HG03469 (cell line): ENCODE data around the gene TACR2.

Experiments used
- ATAC-seq: cut with Tn5 transposase; IDR thresholded peaks from one replicate; pipeline ENCODE4 v1.9.1; 2021; ENCODE audit warnings: mild to moderate bottlenecking, moderate library complexity, moderate number of reproducible peaks; ENCODE audit not compliant: unreplicated experiment

TACR2 gene

DNA sequence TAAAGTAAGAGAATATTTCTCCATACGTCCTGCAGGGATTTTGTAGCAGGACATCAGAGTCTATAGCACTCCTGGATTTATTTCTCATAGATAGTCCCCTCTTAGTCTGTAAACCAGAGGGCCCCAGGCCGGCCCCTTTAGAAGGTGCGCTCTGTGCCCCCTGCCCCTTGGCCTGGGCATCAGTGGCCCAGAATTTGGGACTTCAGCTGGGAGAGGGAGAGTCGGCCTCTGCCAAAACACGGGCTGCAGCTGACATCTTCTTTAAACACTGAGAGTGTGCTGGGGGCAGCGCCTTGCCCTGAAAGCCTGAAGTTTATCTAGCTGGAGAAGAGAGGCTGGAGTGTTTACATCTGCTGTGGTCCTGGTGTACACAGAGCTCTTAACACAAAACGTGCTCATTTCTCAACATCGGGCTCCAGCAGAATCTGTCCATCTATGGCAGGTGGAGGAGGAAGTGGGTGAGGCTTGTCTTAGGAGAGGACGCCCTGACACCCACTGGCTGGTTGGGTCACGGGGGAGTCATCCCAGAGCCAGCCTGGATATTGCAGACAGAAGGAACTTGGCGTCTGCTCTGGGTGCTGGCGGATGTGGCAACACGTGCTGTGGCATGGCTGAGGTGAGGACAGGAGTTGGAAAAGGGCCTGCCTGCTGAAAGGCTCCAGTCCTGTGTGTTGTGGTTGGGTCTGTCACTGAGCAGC is 5.0 kb upstream of the TACR2 start:
- ATAC-seq, result no peak

DNA sequence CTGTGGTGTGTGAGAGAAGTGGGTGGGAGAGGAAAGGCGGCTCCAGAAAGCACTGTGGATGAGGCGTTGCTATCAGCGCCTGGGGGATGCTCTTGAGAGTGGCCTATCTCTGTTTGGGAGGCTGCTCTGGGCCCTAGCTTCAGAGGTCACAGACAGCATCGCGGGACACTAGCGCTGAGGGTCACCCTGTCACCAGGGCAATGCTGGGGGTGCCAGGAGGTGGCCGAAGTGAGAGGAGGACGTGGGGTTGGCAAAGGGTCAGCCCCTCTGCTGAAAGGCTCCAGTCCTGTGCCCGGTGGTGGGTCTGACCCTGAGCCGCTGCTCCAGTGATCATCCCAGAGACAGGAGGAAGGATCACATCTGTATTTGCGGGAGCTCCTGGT is 3.0 kb upstream of the TACR2 start:
- no peak for ATAC-seq

DNA sequence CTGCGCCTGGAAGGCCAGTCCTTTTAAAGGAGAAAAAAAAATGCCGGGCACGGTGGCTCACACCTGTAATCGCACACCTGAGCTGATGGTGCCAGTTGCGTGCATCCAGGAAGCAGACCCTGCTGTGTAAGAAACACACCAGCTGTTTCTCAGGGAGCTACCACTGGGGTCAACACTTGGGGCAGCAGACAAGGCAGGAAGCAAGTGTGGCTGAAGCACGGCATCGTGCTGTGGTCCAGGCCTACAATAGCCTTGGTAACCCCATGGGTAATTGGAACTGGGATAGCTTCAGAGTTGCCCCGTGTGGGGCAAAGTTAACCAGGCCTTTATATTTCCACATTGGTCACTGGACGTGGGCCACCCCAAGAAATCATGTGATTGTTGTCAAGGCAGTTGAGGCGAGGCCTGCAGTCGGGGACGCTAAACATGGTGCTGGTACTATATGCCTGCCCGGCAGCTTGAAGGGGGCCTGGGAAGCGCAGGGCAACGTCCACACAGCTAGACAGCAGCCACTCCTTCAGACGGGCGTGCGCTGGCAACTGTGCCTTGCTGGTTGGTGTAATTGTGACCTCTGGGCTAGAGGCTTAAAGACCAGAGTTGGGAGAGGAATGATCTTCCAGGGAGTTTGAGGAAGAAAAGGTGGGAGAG is 2.5 kb upstream of the TACR2 start:
- ATAC-seq, result no peak

DNA sequence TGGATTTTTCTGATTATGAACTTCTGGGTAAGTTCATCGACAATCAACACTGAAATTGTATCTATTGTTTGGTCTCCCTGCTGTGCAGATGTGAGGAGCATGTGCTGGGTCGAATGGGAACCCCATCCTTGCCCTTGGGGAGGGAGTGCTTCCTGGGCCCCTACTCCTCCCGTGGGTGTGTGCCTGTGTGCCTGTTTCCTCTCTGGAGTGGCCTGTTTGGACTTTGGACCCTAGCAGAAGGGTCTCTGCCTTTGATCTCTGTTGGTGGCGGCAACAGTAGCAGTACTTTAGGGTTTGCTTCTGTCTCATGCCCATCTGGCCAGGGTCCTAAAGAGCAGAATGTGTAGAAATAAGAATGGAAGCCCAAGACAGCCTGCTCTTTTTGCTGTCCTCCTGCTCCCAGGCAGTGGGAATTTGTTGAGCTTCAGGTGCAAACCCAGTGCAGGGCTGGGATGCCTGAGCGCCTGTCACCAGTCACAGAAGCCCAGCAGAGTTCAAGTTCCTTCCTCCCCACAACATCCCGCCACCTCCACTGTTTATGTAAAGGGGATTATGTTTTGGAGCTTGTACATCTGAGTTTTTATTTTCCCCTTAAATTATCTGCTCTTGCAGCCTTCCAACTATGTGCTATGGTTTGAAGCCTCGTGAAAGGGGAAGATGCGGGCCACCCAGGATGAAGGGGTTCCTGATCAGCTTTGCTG is 1.5 kb upstream of the TACR2 start:
- no peak for ATAC-seq

DNA sequence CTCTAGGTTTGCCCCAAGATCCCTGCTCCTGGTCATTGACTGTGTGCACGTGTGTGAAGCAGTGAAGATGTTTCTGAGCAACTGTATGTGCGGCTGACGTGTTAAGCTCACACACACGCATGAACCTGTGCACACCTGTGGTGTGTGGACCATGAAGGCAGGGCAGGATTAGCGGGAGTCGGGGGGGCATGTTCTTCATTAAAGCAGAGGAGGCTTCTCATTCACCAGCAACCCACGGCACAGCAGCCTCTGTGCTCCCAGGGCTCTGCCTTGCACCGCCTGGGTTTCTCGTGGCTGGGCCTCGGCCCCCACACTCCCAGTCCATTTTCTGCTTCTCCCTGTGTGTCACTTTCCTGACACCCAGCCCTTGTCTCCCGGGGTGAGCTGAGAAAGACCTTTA is 824 bp upstream of the TACR2 start:
- ATAC-seq, result no peak

DNA sequence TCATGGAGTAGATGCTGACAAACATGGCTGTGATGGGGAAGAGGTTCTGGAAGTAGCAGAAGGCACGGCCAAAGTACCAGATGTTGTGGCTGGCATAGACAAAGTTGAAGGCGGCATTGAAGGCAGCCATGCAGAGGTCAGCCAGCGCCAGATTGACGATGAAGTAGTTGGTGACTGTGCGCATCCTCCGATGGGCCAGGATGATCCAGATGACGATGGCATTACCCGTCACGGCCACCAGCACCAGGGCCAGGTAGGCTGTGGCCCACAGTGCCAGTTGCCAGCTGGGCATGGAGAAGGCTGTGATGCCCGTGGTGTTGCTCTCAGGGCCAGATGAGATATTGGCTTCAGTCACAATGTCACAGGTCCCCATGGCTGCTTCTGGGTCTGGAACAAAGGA is 767 bp downstream of the TACR2 start:
- no peak for ATAC-seq

DNA sequence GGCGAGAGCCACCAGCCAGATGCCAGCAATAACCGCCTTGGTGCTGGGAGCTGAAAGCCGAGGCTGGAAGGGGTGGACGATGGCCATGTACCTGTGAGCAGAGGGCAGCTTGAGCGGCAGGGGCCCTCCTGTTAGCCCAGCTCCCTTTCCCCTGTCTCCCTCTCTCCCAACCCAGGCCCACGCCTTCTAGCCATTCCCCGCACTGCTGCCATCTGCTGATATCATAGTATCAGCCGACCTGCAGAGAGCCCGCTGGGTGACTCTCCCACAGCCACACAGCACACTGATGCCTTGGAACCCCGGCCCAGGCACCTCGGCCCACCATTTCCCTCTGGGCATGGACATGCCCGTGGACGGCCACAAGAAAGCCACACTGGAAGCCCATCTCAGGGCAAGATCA is 1.7 kb downstream of the TACR2 start:
- ATAC-seq, result no peak

DNA sequence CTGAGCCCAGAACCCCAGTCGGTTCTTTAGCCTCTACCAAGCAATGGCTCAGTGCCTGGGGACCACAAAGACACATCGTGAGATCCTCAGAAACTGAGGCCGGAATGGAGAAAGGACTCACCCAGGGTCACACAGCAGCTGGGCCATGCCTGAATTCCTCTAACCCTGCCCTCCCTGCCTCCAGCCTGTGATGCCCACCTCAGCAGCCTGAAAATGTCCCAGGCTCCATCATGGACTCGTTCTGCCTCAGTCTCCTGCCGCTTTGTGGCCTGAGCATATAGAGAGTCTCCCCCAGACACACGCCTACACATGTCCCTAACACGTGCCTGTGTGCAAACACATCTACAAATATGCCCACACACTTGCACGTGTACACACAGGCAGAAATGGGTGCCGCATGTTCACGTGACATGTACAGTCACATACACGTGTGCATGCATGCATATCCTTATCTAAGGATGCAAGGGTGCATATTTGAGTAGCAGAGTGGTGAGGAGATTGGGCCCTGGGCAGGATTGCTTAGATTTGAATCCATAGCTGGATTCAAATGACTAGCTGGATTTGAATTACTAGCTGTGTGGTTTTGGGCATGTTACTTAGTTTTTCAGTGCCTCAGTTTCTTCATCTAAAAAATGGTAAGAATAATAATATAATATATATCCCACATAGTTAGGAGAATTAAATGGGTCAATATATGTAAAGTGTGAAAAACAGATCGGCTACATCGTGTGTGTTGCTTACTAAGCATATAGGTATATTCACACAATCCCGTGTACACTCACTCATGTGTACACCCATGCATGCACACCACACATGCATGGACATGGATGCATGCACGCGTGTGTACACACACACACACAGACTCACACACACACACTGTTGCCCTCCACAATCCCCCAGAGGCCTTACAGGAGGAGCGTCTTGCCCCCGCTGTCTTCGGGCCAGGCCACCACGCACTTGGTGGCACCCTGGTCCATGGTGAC is 2.4 kb downstream of the TACR2 start:
- no peak for ATAC-seq

DNA sequence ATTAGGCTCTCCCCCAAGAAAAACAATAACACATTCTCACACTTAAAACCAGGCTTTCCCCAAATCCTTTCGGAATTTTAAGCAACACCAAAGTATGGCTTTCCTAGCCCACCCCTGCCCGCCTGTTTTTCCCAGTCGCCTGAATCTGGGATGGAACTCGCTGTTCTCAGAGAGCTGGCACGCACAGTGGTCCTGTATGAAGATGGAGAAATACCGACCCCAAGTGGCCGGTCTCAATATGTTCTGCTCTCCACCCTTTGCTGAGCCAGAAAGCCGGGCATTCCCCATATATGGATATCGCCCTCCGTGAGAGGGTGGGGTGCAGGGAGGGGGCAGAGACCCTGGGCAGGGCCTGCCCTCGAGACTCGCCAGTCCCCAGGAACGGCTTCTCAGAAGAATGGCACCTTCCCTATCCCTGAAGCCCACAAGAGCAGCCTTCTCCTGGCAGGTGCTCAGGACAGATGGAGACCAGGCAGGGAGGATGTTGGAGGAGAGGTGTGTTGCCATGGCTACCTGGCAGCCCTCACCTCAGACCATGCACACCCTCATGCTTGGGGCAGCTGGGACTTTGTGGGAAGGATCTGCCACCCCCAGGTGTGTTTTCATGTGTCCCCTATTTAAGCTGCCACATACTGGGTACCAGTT is 3.4 kb downstream of the TACR2 start:
- no peak for ATAC-seq

DNA sequence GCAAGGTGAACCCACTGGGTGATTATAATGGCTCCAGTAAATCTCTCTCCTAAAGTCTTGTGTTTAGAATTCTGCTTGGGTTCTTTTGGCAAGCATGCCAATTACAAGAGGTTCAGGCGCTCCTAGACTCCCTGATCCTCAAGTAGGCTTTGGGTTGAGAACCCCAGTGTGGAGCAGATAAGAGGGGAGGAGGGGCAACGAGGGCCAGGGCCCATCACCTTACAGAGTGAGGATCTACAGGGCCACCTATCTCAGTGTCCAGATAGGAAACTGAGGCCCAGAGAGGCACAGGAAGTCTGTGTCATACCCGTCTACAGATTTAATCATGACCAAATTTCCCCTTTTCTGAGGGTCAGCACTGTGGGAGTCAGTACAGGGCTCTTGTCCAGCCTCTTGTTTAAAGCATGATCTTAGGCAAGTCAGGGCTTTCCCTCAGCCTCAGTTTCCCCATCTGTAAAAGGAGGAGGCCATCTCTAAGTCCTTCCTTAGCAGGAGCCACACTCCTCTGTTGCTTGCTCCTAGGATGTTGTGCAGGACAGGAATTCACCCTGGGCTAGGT is 4.4 kb downstream of the TACR2 start:
- ATAC-seq, result no peak

DNA sequence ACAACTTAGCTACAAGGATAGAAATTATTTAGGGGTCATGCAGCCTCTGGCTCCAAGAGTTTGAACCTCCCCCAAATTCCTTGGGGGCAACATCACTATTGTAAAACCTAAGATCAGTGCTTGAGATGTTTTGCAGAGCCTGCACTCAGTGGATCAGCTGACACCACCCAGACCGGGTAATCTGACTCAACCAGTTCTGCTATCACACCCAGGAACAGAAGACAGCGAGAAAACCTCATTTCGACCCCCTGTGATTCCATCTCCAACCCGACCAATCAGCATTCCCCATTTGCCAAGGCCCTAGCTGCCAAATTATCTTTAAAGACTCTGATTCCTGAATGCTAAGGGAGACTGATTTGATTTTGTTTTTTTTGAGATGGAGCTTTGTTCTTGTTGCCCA is 5.2 kb downstream of the TACR2 start:
- ATAC-seq, result no peak

DNA sequence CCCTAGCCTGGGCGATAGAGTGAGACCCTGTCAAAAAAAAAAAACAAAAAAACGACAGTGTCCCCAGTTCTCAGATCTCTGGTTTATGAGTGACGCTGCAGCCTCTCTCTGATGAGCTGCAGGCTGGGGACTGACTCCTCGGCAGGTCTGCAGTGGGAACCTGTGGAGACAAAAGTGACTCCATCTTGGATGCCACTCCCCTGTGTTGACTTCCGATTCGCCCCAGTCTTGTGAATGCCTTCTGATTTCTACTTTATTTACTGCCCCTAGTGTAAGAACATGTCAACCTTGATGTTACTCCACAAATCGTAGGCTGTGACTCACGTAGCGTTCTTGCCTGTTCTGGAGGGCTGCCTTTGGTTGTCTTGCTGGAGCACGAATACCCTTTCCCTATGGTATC is 6.2 kb downstream of the TACR2 start:
- ATAC-seq, result no peak

DNA sequence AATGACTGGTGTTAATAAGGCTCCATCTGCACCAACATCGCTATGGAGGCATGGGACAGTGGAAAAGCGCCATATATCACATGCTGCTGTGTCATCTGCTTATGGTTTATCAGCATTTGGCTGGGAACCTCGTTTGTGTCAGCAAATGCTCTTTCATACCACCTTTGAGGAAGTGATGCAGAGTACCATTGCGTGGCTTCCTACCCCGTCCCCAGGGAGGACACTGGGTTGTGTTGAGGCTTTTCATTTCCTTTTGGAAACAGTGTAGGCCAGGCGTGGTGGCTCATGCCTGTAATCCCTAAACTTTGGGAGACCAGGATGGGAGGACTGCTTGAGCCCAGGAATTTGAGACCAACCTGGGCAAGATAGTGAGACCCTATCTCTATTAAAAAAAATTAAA is 6.8 kb downstream of the TACR2 start:
- ATAC-seq, result no peak

DNA sequence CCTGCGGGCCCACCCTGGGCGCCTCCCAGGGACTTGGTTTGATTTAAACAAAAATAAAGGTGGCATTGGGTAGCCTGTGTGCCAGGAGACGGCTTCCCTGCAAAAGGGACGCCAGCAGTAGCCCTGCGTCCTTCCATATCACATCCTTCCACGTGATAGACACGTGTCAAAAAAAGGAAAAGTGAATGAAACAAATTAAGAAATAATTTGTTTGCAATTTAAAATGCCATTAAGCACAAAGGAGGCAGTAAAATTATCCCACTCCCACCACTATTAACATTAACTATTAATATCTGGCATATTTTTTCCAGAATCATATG is 7.6 kb downstream of the TACR2 start:
- no peak for ATAC-seq

DNA sequence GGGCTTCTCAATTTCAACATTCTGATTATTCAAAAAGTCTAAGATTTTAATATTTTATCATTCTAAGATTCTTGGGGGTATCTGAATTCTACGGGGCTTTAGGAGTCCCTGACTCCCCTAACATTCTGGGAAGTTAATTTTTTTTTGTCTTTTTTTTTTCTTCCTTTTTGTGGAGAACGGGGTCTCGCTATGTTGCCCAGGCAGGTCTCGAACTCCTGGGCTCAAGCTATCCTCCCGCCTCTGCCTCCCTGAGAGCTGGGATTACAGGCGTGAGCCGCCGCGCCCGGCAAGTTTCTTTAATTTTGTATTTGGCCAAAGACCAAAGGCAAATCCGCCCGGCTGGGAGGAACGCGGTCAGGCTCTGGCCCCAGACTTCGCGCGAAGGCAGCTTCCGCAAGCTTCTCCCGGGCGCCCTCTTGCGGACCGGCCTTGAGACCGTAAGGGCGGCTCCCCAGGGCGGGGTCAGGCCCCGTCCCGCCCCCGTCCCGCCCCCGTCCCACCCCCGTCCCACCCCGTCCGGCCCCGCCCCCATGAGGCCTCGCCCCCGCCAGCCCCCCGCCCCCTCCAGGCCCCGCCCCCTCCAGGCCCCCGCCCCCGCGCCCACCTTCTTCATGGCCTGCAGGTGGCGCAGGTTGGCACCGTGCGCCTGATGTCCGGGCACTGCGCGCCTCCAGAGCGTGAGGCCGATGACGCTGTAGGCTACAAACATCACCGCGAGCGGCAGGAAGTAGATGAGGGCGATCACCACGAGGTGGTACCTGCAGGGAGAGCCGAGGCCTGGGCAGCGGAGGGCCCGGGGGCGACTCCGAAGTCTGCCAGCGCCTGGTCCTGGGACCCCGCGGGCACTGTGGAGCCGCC is 8.2 kb downstream of the TACR2 start:
- peak; percentile 70 for ATAC-seq

DNA sequence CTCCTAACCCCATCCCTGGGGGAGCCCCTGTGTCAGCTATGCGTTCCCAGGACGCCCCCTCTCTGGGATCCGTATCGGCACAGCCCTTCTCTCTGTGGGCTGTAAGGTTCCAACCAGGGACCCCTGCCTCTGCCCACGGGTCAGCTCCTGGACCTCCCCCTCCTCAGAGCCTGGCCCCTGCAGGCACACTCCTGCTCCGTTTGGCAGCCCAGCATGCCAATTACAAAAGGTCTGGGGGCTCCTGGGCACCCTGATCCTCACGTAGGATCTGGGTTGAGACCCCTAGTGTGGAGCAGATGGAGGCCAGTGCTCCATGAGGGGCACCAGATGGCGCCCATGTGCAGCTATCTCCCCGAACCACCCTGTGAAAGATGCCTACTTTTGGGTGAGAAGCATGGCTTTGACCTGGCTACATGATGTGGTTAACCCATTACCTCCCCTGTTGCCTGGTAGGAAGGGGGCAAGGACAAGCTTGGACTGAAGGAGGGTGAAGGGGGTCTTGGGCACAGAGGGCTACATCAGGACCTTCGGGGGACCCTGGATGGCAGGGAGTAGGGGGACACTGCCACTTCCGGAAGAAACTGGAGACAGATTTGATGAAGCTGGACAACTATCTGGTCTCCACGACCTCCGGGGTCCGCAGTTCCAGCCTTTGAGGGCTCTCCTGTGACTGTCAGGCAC is 9.0 kb downstream of the TACR2 start:
- no peak for ATAC-seq

DNA sequence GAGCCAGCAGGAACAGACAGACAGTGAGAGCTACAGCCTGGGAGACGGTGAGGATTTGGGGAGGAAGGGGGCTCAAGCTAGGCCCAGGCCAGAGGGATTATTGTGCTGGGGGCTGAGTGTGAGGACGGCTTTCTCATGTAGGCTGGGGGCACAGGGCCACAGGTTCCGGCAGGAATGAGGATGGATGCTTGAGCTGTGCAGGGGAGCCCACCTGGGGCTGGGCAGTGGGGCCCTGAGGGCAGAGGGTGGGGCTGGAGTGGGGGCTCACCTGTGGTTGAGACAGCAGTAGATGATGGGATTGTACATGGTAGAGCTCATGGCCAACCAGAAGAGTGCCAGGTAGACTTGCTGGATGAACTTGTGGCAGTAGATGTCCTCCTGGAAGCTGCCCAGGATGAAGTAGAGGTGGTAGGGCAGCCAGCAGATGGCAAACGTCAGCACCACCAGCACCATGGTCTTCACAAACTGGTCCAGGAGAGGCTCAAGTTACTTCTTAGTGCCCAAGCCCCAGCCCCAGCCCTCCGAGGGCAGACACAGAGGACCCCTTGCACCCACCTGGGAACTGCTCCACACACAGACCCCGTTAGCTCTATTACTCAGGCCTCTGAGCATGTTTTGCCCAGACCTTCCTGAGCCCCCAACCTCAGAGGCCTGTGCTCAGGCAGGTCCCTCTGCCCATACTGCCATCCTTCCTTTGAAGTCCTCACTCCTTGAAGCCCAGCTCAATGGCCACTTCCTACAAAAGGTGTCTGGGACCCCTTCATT is 9.7 kb downstream of the TACR2 start:
- no peak for ATAC-seq

DNA sequence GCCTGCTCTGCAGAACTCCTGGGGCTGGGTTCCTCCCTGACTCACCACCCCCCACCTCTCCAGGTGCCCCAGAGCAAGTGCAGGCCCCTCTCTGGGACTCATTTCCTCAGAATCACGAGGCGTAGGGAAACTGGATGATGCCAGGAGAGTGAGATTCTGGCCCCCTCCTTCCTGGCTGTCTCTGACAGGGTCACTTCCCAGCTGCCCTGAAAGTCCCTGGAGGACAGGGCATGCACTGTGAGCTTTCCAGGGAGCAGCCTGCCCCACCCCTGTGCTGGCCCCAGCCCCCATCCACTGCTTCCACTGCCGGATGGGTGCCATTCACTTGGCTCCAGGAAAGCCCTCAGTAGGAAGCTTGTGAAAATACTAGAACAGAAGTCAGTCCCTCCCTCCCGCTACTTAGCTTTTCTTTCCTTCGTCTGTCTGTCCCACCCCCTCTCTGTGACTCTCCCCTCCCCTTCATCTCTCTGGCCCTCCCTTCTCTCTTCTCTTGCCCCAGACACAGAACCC is 10.4 kb downstream of the TACR2 start:
- no peak for ATAC-seq
